Esophagus squamous epithelium (tissue), 4 donors: ENCODE data around the gene XYLT2.

Source experiments
- POLR2A ChIP-seq, 4 donors: fragments of 450-650 bp; IDR thresholded peaks; one replicate each; pipeline ENCODE4 v1.6.1; 2017; ENCODE audit warnings: antibody characterized with exemption in 4 of 4, mild to moderate bottlenecking in 4 of 4, moderate library complexity in 3 of 4
- TF ChIP-seq, protein P1 (sequence below), 6 experiments: fragments of 450-650 bp in 4 of 6; fragments of 200-600 bp in 2 of 6; sonication (generic) in 2 of 6; IDR thresholded peaks; one replicate each; pipeline ENCODE4 v1.5.1; 2016 to 2019; ENCODE audit warnings: antibody characterized with exemption in 6 of 6, mild to moderate bottlenecking in 4 of 6, moderate library complexity in 4 of 6

DNA sequence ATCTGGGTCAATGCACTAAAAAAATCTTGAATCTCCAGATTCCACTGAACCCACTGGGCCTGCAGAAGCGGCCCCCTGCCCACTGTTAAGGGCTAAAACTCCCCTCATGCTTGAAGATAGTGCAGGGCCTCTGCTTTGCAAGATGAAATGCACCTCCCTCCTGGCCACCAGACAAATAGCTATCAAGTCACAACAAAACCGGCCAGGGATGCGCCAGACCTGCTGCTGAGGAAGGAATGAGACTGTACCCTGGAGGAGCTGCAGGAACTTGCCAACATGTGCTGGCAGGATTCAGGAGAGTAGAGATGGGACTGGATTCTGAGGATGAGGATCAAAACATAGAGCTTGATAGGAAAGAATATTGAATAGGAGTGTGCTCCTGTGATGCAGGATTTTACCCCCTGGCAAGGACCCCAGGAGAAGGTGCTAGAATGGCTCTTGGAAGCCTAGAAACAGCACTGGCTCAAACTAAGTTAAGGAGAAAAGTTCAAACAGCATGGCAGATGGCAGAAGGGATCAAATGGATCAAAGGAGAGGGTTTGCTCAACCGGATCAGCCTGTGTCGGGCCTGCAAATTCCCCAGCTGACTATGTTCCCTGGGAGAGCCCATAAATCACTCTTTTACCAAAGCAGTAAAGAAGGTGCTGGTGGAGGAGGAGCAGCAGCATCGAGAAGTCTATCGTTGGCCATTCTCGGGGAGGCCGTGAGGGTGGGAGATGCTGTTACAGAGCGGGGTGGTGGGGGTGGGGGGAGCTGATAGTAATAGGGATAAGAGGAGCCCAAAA, 27.2 kb upstream of the XYLT2 start:
- TF ChIP-seq, protein P1, sequence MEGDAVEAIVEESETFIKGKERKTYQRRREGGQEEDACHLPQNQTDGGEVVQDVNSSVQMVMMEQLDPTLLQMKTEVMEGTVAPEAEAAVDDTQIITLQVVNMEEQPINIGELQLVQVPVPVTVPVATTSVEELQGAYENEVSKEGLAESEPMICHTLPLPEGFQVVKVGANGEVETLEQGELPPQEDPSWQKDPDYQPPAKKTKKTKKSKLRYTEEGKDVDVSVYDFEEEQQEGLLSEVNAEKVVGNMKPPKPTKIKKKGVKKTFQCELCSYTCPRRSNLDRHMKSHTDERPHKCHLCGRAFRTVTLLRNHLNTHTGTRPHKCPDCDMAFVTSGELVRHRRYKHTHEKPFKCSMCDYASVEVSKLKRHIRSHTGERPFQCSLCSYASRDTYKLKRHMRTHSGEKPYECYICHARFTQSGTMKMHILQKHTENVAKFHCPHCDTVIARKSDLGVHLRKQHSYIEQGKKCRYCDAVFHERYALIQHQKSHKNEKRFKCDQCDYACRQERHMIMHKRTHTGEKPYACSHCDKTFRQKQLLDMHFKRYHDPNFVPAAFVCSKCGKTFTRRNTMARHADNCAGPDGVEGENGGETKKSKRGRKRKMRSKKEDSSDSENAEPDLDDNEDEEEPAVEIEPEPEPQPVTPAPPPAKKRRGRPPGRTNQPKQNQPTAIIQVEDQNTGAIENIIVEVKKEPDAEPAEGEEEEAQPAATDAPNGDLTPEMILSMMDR (IDR thresholded peaks at IDR 0.05): peak in 1 of 6 experiments; percentile 4
- no peak for TF ChIP-seq POLR2A (IDR thresholded peaks at IDR 0.05)
